Calu3 (cell line): ENCODE measurements around the gene ADAM22. TPM values are rescaled to one million over a fixed set of nuclear protein-coding genes. Genes with fewer than 3 reads are reported as not detected.
"Not testable (repeated sequence)": the region's sequence is repeated elsewhere in the genome, so short reads cannot be mapped to it uniquely, and the experiment has no call there.

Source experiments
- BruUV-seq: library from RNA; stranded (reverse); fragments of 400-500 nt; replicated peaks from 2 replicates; lab custom pipeline; 2021; lab: Mats Ljungman, UMichigan
- CTCF ChIA-PET: fragments of 300-600 bp; sonication (Branson Sonifier 250); formaldehyde crosslinking; loops from one replicate; lab custom pipeline; 2022; ENCODE audit warnings: antibody characterized with exemption; lab: Charles Lee
- DNase-seq: peaks from one replicate; pipeline ENCODE4 v3.0.0; 2022
- H3K27ac Mint-ChIP-seq: one replicate; pipeline ENCODE4 v1.8.0; 2022; ENCODE audit warnings: mixed read lengths; ENCODE audit not compliant: unreplicated experiment
- H3K27me3 Mint-ChIP-seq: one replicate; pipeline ENCODE4 v1.8.0; 2022; ENCODE audit warnings: mixed read lengths; ENCODE audit not compliant: unreplicated experiment
- H3K36me3 Mint-ChIP-seq: one replicate; pipeline ENCODE4 v1.8.0; 2022; ENCODE audit warnings: mild to moderate bottlenecking, moderate library complexity, mixed read lengths; ENCODE audit not compliant: insufficient read depth, unreplicated experiment
- H3K4me1 Mint-ChIP-seq: one replicate; pipeline ENCODE4 v1.8.0; 2022; ENCODE audit warnings: mild to moderate bottlenecking, low read depth, mixed read lengths; ENCODE audit not compliant: unreplicated experiment
- H3K4me3 Mint-ChIP-seq: one replicate; pipeline ENCODE4 v1.8.0; 2022; ENCODE audit warnings: mild to moderate bottlenecking, low read depth, moderate library complexity, mixed read lengths; ENCODE audit not compliant: unreplicated experiment
- H3K9me3 Mint-ChIP-seq: one replicate; pipeline ENCODE4 v1.8.0; 2022; ENCODE audit warnings: low read depth, mixed read lengths; ENCODE audit not compliant: unreplicated experiment
- intact Hi-C: fragments of 100-400 bp; cut with micrococcal nuclease; formaldehyde crosslinking; loops from one replicate; pipeline ENCODE4 v1.10.0; 2022; ENCODE audit not compliant: unreplicated experiment
- total RNA-seq: library from RNA; stranded (reverse); gene quantifications from 2 replicates; pipeline ENCODE4 v1.2.3, GENCODE V29; 2022
- TF ChIP-seq, protein P1 (sequence below): fragments of 200-600 bp; IDR thresholded peaks from one replicate; pipeline ENCODE4 v1.8.0; 2022; ENCODE audit warnings: antibody characterized with exemption; ENCODE audit not compliant: unreplicated experiment

ADAM22 gene
- total RNA-seq, 1 experiment from 2014 or later = 3.0 TPM

DNA sequence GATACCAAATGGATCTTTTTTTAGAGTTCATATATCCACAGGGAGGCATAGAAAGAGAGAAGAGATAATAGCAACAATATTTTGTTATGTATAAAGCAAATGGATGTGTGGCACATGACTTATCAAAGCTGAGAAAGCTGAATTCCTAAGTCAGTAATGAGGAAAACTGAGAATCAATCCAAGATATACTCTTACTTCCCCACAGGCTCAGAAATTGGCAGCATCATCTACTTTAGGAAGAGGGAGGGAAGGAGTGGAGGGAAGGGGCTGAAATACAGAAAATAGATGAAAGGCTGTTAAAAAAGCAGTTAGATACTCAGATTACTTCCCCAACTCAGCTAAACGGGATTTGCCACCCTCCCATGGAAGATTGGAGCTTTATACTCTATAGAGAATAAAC, 222.3 kb downstream of the ADAM22 start:
- CTCF ChIA-PET = no interaction called here
- H3K4me3 Mint-ChIP-seq = no peak overlapping the region
- no TSS peak for BruUV-seq
- intact Hi-C loops = no loop called here
- no peak for DNase-seq
- H3K36me3 Mint-ChIP-seq = no peaks in the 10 kb centered on the region
- no peak overlapping the region for H3K27ac Mint-ChIP-seq
- peaks cover 10% of the 10 kb centered on the region for H3K9me3 Mint-ChIP-seq
- TF ChIP-seq, protein P1, sequence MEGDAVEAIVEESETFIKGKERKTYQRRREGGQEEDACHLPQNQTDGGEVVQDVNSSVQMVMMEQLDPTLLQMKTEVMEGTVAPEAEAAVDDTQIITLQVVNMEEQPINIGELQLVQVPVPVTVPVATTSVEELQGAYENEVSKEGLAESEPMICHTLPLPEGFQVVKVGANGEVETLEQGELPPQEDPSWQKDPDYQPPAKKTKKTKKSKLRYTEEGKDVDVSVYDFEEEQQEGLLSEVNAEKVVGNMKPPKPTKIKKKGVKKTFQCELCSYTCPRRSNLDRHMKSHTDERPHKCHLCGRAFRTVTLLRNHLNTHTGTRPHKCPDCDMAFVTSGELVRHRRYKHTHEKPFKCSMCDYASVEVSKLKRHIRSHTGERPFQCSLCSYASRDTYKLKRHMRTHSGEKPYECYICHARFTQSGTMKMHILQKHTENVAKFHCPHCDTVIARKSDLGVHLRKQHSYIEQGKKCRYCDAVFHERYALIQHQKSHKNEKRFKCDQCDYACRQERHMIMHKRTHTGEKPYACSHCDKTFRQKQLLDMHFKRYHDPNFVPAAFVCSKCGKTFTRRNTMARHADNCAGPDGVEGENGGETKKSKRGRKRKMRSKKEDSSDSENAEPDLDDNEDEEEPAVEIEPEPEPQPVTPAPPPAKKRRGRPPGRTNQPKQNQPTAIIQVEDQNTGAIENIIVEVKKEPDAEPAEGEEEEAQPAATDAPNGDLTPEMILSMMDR = no peak
- no peaks in the 10 kb centered on the region for H3K27me3 Mint-ChIP-seq
- H3K4me1 Mint-ChIP-seq = peaks cover 12% of the 10 kb centered on the region

DNA sequence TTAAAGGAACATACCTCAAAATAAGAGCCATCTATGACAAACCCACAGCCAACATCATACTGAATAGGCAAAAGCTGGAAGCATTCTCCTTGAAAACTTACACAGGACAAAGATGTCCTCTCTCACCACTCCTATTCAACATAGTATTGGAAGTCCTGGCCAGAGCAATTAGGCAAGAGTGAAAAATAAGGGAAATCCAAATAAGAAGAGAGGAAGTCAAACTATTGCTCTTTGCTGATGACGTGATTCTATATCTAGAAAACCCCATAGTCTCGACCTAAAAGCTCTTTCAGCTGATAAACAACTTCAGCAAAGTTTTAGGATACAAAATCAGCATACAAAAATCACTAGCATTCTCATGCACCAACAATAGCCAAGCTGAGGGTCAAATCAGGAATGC, 225.7 kb downstream of the ADAM22 start:
- CTCF ChIA-PET, BruUV-seq, H3K27ac Mint-ChIP-seq, H3K27me3 Mint-ChIP-seq, intact Hi-C loops, DNase-seq, H3K36me3 Mint-ChIP-seq, H3K4me3 Mint-ChIP-seq: not testable (repeated sequence)
- Mint-ChIP-seq H3K4me1 (peaks cover 12% of the 10 kb centered on the region), H3K9me3 (peaks cover 10% of the 10 kb centered on the region)

DNA sequence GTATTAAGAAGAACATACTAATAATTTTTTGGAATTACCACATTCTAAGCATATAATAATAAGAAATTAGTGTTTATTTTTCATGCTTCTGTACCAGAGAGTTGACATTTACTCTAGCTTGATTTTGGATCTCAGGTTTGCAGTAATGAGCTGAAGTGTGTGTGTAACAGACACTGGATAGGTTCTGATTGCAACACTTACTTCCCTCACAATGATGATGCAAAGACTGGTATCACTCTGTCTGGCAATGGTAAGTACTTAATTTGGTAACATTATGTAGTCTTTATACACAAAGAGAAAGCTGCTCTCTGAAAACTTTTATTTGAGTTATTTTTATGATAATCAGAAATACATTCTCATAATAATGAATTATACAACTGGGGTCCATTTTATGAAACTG, 231.6 kb downstream of the ADAM22 start:
- Mint-ChIP-seq H3K27ac (no peak overlapping the region), H3K4me1 (no peaks in the 10 kb centered on the region), H3K27me3 (no peaks in the 10 kb centered on the region), H3K4me3 (no peak overlapping the region), H3K36me3 (no peaks in the 10 kb centered on the region), H3K9me3 (no peaks in the 10 kb centered on the region)
- CTCF ChIA-PET = no interaction called here
- TF ChIP-seq, protein P1 = no peak
- no TSS peak for BruUV-seq
- intact Hi-C loops = loop anchor here (5.0 kb wide), 1 partner anchor 368 kb away; no protein-coding TSS in a partner anchor
- no peak for DNase-seq

DNA sequence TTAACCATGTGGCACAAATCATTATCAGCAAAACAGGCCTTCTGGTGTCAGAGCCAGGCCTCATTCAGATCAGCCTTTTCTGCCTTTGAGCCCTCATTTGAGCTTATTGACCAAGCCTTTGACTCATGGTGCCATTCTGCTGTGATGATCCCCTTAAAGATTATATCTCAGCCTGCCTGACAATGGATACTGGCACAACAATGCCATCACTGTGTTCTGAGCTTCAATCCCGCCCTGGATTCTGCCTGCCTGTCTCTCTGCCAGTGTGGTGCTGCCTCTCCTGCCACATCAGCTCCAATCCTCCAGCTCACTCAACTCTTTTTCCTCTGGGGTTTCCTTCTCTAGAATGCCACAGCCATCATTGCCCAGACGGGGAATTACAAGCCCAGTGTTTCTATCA, 233.2 kb downstream of the ADAM22 start:
- Mint-ChIP-seq H3K9me3 (no peaks in the 10 kb centered on the region), H3K4me3 (no peak overlapping the region), H3K27me3 (no peaks in the 10 kb centered on the region), H3K36me3 (no peaks in the 10 kb centered on the region), H3K4me1 (peaks cover 9% of the 10 kb centered on the region), H3K27ac (no peak overlapping the region)
- TF ChIP-seq, protein P1 = no peak
- intact Hi-C loops = loop anchor here (5.0 kb wide), 1 partner anchor 370 kb away; no protein-coding TSS in a partner anchor
- CTCF ChIA-PET = interaction anchor here (0.6 kb wide), 1 partner anchor 452 kb away, joined by 4 read pairs; no protein-coding TSS in a partner anchor
- no TSS peak for BruUV-seq
- DNase-seq = no peak

DNA sequence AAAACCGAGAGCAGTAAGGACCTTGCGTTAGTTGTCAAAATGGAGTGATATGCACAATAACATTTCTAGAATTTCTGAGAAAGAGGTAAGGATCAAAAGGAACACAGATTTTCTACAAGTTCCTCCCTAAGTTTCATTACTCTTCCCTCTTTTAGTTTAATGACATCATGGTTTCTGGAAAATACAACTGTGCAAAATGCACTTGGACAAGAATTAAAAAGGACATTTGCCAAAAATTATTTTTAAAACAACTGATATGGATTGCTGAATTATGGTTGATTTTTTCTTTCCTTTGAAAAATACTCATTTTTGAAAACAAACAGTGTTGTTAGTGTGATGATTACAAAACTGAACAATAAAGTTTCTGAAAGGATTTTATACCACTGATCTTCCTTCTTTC, 233.7 kb downstream of the ADAM22 start:
- no peak for DNase-seq
- CTCF ChIA-PET = interaction anchor here (0.6 kb wide), 1 partner anchor 453 kb away, joined by 4 read pairs; no protein-coding TSS in a partner anchor
- Mint-ChIP-seq H3K4me1 (peaks cover 9% of the 10 kb centered on the region), H3K27ac (no peak overlapping the region), H3K9me3 (no peaks in the 10 kb centered on the region), H3K36me3 (no peaks in the 10 kb centered on the region), H3K4me3 (no peak overlapping the region), H3K27me3 (no peaks in the 10 kb centered on the region)
- no TSS peak for BruUV-seq
- intact Hi-C loops = loop anchor here (5.0 kb wide), 1 partner anchor 370 kb away; no protein-coding TSS in a partner anchor
- TF ChIP-seq, protein P1 = no peak
